Mesendoderm (in vitro differentiated cells): ENCODE data around the gene LMF1.

ENCODE experiments used
- DNase-seq: peaks from one replicate; pipeline ENCODE4 v3.0.0; 2013
- H2AK5ac ChIP-seq: 2 replicates; pipeline ENCODE4 v1.6.1; 2013; ENCODE audit warnings: low read length, inconsistent platforms
- H2BK120ac ChIP-seq: 2 replicates; pipeline ENCODE4 v1.6.1; 2013; ENCODE audit warnings: low read depth, mild to moderate bottlenecking, low read length, moderate library complexity, mixed read lengths
- H2BK15ac ChIP-seq: replicated peaks from 2 replicates; pipeline ENCODE4 v1.6.1; 2013; ENCODE audit warnings: low read depth, mild to moderate bottlenecking, moderate library complexity
- H2BK5ac ChIP-seq: 2 replicates; pipeline ENCODE4 v1.6.1; 2013; ENCODE audit warnings: low read length, inconsistent platforms
- H3K18ac ChIP-seq: 2 replicates; pipeline ENCODE4 v1.6.1; 2013; ENCODE audit warnings: mild to moderate bottlenecking, low read length, mixed read lengths
- H3K23ac ChIP-seq: one replicate; pipeline ENCODE4 v1.6.1; 2013; ENCODE audit warnings: low read length
- H3K27ac ChIP-seq: 2 replicates; pipeline ENCODE4 v1.5.1; 2013; ENCODE audit warnings: low read depth, mild to moderate bottlenecking, inconsistent platforms, low read length, moderate library complexity
- H3K27me3 ChIP-seq: 2 replicates; pipeline ENCODE4 v1.6.1; 2013; ENCODE audit warnings: low read length, control low read depth, mild to moderate bottlenecking, inconsistent platforms; ENCODE audit not compliant: insufficient read depth, poor library complexity
- H3K36me3 ChIP-seq: 2 replicates; pipeline ENCODE4 v1.6.1; 2013; ENCODE audit warnings: low read length, inconsistent platforms; ENCODE audit not compliant: control insufficient read depth, insufficient read depth
- H3K4ac ChIP-seq: one replicate; pipeline ENCODE4 v1.6.1; 2013; ENCODE audit warnings: low read depth, mild to moderate bottlenecking, low read length, moderate library complexity
- H3K4me1 ChIP-seq: 2 replicates; pipeline ENCODE4 v1.6.1; 2013; ENCODE audit warnings: low read depth, low read length, inconsistent platforms; ENCODE audit not compliant: control insufficient read depth
- H3K4me2 ChIP-seq: 2 replicates; pipeline ENCODE4 v1.6.1; 2013; ENCODE audit warnings: low read length
- H3K4me3 ChIP-seq: 2 replicates; pipeline ENCODE4 v1.5.1; 2013; ENCODE audit warnings: mild to moderate bottlenecking, low read length
- H3K56ac ChIP-seq: one replicate; pipeline ENCODE4 v1.6.1; 2013; ENCODE audit warnings: low read length
- H3K79me1 ChIP-seq: 2 replicates; pipeline ENCODE4 v1.6.1; 2013; ENCODE audit warnings: low read length, inconsistent platforms
- H3K79me2 ChIP-seq: 2 replicates; pipeline ENCODE4 v1.6.1; 2013; ENCODE audit warnings: mild to moderate bottlenecking, low read length; ENCODE audit not compliant: control insufficient read depth, insufficient read depth
- H3K9ac ChIP-seq: 2 replicates; pipeline ENCODE4 v1.6.1; 2013; ENCODE audit warnings: low read length, inconsistent platforms
- H4K5ac ChIP-seq: one replicate; pipeline ENCODE4 v1.6.1; 2013; ENCODE audit warnings: low read length
- H4K8ac ChIP-seq: one replicate; pipeline ENCODE4 v1.6.1; 2013; ENCODE audit warnings: low read depth, mild to moderate bottlenecking, control low read depth, low read length, moderate library complexity
- WGBS: extraction: QIAGEN DNeasy Blood & Tissue Kit; methylation state at CpG from one replicate; pipeline ENCODE4 v1.1.7; 2013; ENCODE audit warnings: low lambda C conversion rate, missing lambda C conversion rate; ENCODE audit not compliant: insufficient coverage; ENCODE audit errors: extremely low coverage; 5-methylcytosine and 5-hydroxymethylcytosine counted together

The LMF1 gene

GRCh38 chr16:945271-946047 is 25.3 kb downstream of the LMF1 start:
- Histone ChIP-seq H3K4me3 (no peak overlapping the region), H4K8ac (no peak overlapping the region), H3K18ac (no peak overlapping the region), H3K79me2 (no peaks in the 10 kb centered on the region), H3K4me1 (no peaks in the 10 kb centered on the region), H3K4me2 (no peak overlapping the region), H2AK5ac (no peak overlapping the region), H3K9ac (no peak overlapping the region), H2BK5ac (no peak overlapping the region), H2BK120ac (no peak overlapping the region), H3K56ac (no peak overlapping the region), H3K27ac (no peak overlapping the region), H2BK15ac (no peak overlapping the region), H3K36me3 (no peaks in the 10 kb centered on the region), H3K4ac (no peak overlapping the region), H4K5ac (no peak overlapping the region), H3K27me3 (no peaks in the 10 kb centered on the region), H3K79me1 (no peaks in the 10 kb centered on the region), H3K23ac (no peak overlapping the region)
- no peak for DNase-seq
- 100% methylated on average over 3 of the region's 10 CpGs for WGBS

- Histone ChIP-seq H2BK15ac (no peak overlapping the region), H4K5ac (no peak overlapping the region), H3K18ac (no peak overlapping the region), H3K27me3 (no peaks in the 10 kb centered on the region), H3K36me3 (no peaks in the 10 kb centered on the region), H3K27ac (no peak overlapping the region), H3K4ac (no peak overlapping the region), H3K9ac (no peak overlapping the region), H4K8ac (no peak overlapping the region), H2BK120ac (no peak overlapping the region), H3K56ac (no peak overlapping the region), H2BK5ac (no peak overlapping the region), H3K4me1 (no peaks in the 10 kb centered on the region), H3K79me2 (no peaks in the 10 kb centered on the region), H3K79me1 (no peaks in the 10 kb centered on the region), H3K23ac (no peak overlapping the region), H3K4me3 (no peak overlapping the region), H2AK5ac (no peak overlapping the region), H3K4me2 (no peak overlapping the region)
- no CpG with 5 or more reads among the region's 5 CpGs for WGBS
- DNase-seq: no peak
Observed at GRCh38 chr16:943971-944370, 26.8 kb downstream of the LMF1 start.

- Histone ChIP-seq H3K18ac (no peak overlapping the region), H3K9ac (no peak overlapping the region), H3K4ac (no peak overlapping the region), H3K79me1 (no peaks in the 10 kb centered on the region), H3K36me3 (no peaks in the 10 kb centered on the region), H4K5ac (no peak overlapping the region), H3K4me1 (no peaks in the 10 kb centered on the region), H3K23ac (no peak overlapping the region), H2BK5ac (no peak overlapping the region), H3K27me3 (no peaks in the 10 kb centered on the region), H2AK5ac (no peak overlapping the region), H2BK15ac (no peak overlapping the region), H4K8ac (no peak overlapping the region), H3K56ac (no peak overlapping the region), H3K4me2 (no peak overlapping the region), H3K4me3 (no peak overlapping the region), H3K27ac (no peak overlapping the region), H3K79me2 (no peaks in the 10 kb centered on the region), H2BK120ac (no peak overlapping the region)
- WGBS: no CpG with 5 or more reads among the region's 4 CpGs
- no peak for DNase-seq
Observed at GRCh38 chr16:942436-943060, 28.2 kb downstream of the LMF1 start.

- H3K79me1 ChIP-seq: no peaks in the 10 kb centered on the region
- H2BK120ac ChIP-seq: no peak overlapping the region
- H2BK15ac ChIP-seq: no peak overlapping the region
- WGBS: no CpG with 5 or more reads among the region's 17 CpGs
- no peaks in the 10 kb centered on the region for H3K27me3 ChIP-seq
- H3K56ac ChIP-seq: no peak overlapping the region
- DNase-seq: no peak
- no peak overlapping the region for H4K8ac ChIP-seq
- no peaks in the 10 kb centered on the region for H3K79me2 ChIP-seq
- H3K18ac ChIP-seq: no peak overlapping the region
- no peak overlapping the region for H2BK5ac ChIP-seq
- H3K4me1 ChIP-seq: no peaks in the 10 kb centered on the region
- no peak overlapping the region for H4K5ac ChIP-seq
- no peak overlapping the region for H3K9ac ChIP-seq
- H2AK5ac ChIP-seq: no peak overlapping the region
- no peaks in the 10 kb centered on the region for H3K36me3 ChIP-seq
- H3K23ac ChIP-seq: no peak overlapping the region
- H3K27ac ChIP-seq: no peak overlapping the region
- H3K4me2 ChIP-seq: no peak overlapping the region
- no peak overlapping the region for H3K4ac ChIP-seq
- H3K4me3 ChIP-seq: no peak overlapping the region
Observed at GRCh38 chr16:939941-940340, 30.8 kb downstream of the LMF1 start.

GRCh38 chr16:939311-939710 is 31.5 kb downstream of the LMF1 start:
- Histone ChIP-seq H3K4me2 (no peak overlapping the region), H3K4me1 (no peaks in the 10 kb centered on the region), H2AK5ac (no peak overlapping the region), H3K36me3 (no peaks in the 10 kb centered on the region), H3K18ac (no peak overlapping the region), H3K56ac (no peak overlapping the region), H3K79me2 (no peaks in the 10 kb centered on the region), H4K8ac (no peak overlapping the region), H2BK5ac (no peak overlapping the region), H3K4me3 (no peak overlapping the region), H2BK120ac (no peak overlapping the region), H3K79me1 (no peaks in the 10 kb centered on the region), H3K4ac (no peak overlapping the region), H2BK15ac (no peak overlapping the region), H3K9ac (no peak overlapping the region), H4K5ac (no peak overlapping the region), H3K27ac (no peak overlapping the region), H3K23ac (no peak overlapping the region), H3K27me3 (no peaks in the 10 kb centered on the region)
- no peak for DNase-seq
- no CpG with 5 or more reads among the region's 27 CpGs for WGBS
